GM21723 (cell line): Measurements from ENCODE around the gene PDE4B.

Experiments
- ATAC-seq: cut with Tn5 transposase; IDR thresholded peaks from one replicate; pipeline ENCODE4 v1.9.1; 2021; ENCODE audit warnings: mild to moderate bottlenecking, moderate library complexity; ENCODE audit not compliant: unreplicated experiment

The PDE4B gene

DNA sequence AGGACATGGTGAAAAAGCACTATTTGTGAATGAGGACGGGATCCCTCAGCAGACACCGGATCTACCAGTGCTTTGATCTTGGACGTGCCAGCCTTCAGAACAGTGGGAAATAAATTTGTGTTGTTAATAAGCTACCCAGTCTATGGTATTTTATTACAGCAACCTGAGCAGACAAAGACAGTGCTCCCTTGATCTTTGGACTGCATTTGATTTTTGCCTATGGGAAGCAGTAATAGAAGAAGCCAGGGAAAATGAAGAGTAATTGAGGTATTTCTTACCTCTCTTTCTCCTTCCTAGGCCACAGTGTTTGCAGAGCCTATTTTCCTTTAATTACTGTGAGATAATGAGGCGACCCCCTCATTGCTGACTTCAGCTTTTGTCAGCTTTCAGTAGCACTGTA, 87.9 kb downstream of the PDE4B start:
- ATAC-seq = no peak

DNA sequence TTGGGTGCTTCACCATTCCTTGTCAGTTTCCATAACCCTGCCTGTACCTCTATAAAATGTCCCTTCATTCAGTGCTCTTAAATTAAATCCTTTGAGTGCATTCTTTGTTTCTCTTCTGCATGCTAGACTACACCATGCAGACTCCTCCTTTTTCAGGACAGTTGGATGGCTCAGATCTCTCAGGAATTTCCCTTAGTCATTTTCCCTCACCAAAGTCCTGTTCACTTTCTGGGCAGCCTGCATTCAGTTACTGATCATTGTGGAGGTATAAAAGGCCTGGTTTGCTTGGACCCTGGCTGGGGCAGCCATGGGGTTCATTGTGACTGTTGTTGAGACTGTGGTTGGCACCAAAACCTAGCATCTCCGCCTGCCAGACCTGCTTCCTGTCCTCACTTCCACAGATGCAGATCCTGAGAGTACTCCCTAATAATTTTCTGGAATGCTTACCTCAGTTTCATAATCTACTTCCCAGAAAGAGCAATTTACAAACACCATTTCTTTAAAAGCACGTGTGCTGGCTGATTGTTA, 88.4 kb downstream of the PDE4B start:
- ATAC-seq = no peak

GRCh38 chr1:65882076-65882475, 89.4 kb downstream of the PDE4B start:
- ATAC-seq = no peak

- ATAC-seq = no peak
Observed at GRCh38 chr1:65889441-65889840, 96.7 kb downstream of the PDE4B start.

DNA sequence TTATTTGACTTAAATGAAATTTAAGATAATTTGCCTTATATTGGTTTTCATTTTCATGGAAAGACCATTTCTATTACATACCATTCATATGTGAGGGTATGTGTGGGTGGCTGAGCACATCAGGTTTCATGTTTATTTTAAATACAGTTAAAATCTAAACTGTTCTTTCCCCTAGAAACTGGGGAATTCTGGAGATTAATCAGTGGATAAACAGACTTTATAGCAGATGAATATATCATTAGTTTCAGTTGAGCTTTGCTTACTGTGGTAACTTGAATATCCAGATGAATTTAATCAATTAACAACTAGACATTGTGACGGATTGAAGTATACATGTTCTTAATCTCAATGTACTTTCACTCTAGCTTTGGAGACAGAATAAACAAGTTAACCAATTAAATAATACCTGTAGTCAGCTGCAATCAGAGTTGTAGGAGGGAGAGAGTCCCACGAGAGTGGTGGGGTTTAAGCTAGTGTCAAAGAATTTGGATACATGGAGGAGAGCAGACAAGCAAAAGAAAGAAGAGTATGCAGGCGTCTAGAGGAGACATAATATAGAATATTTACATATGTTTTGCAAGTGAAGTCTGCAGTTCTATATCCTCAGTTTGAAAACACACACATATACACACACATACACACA, 97.6 kb downstream of the PDE4B start:
- ATAC-seq = no peak

GRCh38 chr1:65894738-65895605, 102.3 kb downstream of the PDE4B start:
- peak; percentile 81 for ATAC-seq

DNA sequence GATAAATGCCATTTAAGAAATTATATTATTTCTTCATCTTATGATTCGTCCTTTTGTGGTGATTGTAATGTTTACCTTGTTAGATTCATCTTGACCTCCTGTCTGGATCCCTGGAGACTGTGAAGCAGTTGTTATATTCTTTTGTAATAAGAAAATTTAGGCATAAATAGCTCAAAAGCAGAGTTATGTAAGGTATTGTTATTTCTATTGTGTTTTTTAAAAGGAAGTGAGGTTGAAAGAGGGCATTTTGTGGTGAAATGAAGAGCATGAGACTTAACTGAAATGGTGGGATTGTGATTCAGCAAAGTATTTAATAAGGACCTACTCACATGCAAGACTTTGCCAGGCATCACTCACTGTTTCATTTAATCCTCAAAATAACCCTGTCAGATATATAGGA, 104.0 kb downstream of the PDE4B start:
- ATAC-seq = no peak

DNA sequence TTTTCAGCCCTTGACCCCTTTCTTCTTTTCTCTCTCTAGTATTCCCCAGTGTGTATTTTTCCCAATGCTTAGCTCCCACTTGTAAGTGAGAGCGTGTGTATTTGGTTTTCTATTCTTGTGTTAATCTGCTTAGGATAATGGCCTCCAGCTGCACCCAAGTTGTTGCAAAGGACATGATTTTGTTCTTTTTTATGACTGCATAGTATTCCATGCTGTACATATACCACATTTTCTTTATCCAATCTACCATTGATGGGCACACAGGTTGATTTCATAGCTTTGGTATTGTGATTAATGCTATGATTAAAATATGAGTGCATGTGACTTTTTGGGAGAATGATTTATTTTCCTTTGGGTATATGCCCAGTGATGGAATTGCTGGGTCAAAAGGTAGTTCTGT, 104.8 kb downstream of the PDE4B start:
- no peak for ATAC-seq

GRCh38 chr1:65904681-65905083, 112.0 kb downstream of the PDE4B start:
- no peak for ATAC-seq

- no peak for ATAC-seq
Observed at GRCh38 chr1:65910432-65910831, 117.7 kb downstream of the PDE4B start.

DNA sequence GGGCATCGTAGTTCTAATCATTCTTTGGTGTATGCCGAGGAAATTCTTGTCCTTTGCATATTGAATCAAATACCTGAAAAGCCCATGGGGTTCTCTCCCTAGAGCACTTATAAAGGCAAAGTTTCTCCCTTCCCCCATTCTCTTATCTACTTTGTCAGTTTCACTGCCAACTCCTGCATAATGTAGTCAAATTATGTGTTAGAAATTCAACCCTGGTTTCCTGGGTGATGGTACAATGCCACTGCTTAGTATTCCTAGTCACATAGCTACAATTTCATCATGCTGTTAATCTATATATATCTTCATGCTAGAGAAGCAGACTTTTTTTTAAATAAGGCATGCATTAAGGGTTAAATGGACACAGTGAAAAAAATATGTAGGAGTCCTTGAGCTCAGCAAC, 119.0 kb downstream of the PDE4B start:
- ATAC-seq = no peak

DNA sequence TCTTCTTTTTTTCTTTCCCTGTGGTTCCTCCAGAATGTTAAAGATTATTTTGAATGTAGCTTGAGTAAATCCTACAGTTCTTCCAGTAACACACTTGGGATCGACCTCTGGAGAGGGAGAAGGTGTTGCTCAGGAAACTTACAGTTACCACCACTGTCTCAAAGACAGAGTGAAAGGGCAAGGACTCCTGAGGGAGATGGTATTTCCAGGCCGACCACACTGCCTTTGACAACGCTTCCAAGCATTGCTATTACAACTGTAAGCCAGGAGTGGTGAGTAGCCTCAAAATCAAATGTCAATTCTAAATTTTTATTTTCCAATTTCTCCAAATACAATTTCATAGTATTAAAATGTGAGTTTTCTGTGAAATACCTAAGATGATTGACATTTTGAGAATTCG, 125.9 kb downstream of the PDE4B start:
- no peak for ATAC-seq

DNA sequence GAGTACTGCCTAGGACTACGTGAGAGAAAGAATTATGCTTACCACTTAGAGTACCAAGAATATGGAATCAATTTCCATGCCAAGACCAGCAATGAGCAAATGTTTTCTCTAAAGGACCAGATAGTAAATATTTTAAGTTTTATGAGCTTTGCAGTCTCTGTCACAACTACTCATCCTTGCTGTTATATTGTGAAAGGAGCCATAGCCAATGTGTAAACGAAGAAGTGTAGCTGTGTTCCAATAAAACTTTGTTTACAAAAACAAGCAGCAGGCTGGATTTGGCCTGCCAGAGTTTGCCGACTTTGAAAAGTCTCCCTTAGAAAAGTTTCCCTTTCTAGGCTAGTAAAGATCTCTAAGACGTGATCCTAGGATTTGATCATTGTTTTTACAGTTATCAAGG, 128.8 kb downstream of the PDE4B start:
- no peak for ATAC-seq

GRCh38 chr1:65924471-65924870, 131.8 kb downstream of the PDE4B start:
- ATAC-seq = no peak

DNA sequence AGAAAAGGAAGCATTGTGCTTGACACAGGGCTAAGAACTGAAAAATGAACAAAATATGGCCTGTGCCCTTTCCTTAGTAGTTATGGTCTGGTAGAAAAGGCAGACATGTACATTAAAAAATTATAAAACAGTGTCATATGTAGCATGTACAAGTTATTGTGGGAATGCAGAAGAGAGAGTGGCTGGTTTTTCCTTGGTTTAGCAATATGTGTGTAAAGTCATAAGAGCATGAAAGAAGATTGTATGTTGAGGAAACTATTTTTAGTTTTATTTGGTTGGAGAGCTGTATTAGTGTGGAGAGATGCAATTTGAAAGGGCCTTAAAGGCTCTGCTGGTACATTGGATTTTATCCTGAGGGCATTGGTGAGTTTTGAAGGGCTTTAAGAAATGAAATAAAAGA, 145.8 kb downstream of the PDE4B start:
- ATAC-seq = no peak

GRCh38 chr1:65939191-65939590, 146.5 kb downstream of the PDE4B start:
- ATAC-seq = no peak

GRCh38 chr1:65939636-65940035, 146.9 kb downstream of the PDE4B start:
- no peak for ATAC-seq

DNA sequence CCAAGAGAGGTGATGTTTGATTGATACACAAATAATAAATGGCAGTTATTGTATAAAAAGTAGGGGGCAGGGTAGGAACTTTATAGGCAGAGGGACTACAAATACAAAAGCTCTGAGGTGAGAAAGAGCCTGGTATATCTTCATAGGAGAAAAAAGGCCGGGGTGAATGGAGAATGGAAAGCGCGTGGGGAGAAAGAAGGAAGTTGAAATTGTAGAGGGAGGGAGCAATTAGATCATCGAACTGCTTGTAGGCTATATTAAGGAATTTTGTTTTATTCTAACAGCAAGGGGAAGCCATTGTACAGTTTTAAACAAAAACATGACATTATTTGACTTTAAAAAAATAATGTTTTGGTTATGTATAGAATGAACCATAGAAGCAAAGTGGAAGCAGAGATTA, 147.4 kb downstream of the PDE4B start:
- ATAC-seq = no peak

- no peak for ATAC-seq
Observed at GRCh38 chr1:65942476-65942875, 149.8 kb downstream of the PDE4B start.

DNA sequence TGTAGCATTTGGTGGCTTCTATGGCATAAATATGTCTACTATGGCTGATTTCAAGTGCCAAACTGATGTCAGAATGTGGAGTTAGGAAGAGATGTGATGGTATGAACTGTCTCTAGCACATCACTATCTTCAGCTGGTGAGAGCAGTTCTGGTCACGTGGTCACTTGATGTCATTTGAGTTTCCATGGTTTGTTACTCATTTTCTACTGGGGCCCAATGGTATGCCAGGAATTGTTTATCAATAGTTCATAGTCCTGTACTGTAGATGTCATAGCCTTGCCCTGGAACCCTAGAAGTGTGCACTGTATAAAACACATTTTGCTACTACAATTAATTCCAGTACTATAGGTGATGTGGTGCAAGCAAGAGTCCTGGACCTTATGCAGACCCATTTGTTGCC, 153.7 kb downstream of the PDE4B start:
- ATAC-seq = no peak

GRCh38 chr1:65946960-65947359, 154.3 kb downstream of the PDE4B start:
- ATAC-seq = no peak

- ATAC-seq = peak; percentile 62
Observed at GRCh38 chr1:65948609-65949229, 156.0 kb downstream of the PDE4B start.
